Right renal cortex interstitium (tissue), 3 donors: ENCODE data around the gene TBC1D4. TPM values are rescaled to one million over a fixed set of nuclear protein-coding genes. Genes with fewer than 3 reads are reported as not detected.
"Not testable (repeated sequence)": the region's sequence is repeated elsewhere in the genome, so short reads cannot be mapped to it uniquely, and the experiment has no call there.

Experiments
- DNase-seq, 3 donors: peaks; one replicate each; pipeline ENCODE4 v3.0.0-alpha.2; 2013; ENCODE audit warnings: low read depth in 3 of 3, low spot score in 2 of 3
- polyA plus RNA-seq, 3 donors: library from polyadenylated mRNA; unstranded; fragments of 120-200 nt; gene quantifications; one replicate each; pipeline ENCODE4 v1.2.1, GENCODE V29; 2013; ENCODE audit not compliant: insufficient read length in 3 of 3

The TBC1D4 gene
- polyA plus RNA-seq, 3 donors = 49.1 to 56.6 (median 53.3) TPM

- no peak for DNase-seq
Observed at GRCh38 chr13:75454497-75454896, 27.5 kb downstream of the TBC1D4 start.

- no peak for DNase-seq
Observed at GRCh38 chr13:75452564-75452963, 29.4 kb downstream of the TBC1D4 start.

GRCh38 chr13:75447493-75447892 lies 34.5 kb downstream of the TBC1D4 start:
- no peak for DNase-seq

GRCh38 chr13:75446874-75447273 lies 35.1 kb downstream of the TBC1D4 start:
- no peak for DNase-seq

- DNase-seq = no peak
Observed at GRCh38 chr13:75445717-75446499, 36.1 kb downstream of the TBC1D4 start.

GRCh38 chr13:75444016-75444415 lies 38.0 kb downstream of the TBC1D4 start:
- DNase-seq = no peak

GRCh38 chr13:75443356-75443958 lies 38.5 kb downstream of the TBC1D4 start:
- DNase-seq = no peak

GRCh38 chr13:75442736-75443234 lies 39.2 kb downstream of the TBC1D4 start:
- DNase-seq = no peak

- no peak for DNase-seq
Observed at GRCh38 chr13:75440100-75440499, 41.9 kb downstream of the TBC1D4 start.

- peak in 2 of 3 donors; percentile 52 to 54 for DNase-seq
Observed at GRCh38 chr13:75437582-75438318, 44.2 kb downstream of the TBC1D4 start.

GRCh38 chr13:75434126-75434525 lies 47.8 kb downstream of the TBC1D4 start:
- DNase-seq = not testable (repeated sequence)

- DNase-seq = no peak
Observed at GRCh38 chr13:75432811-75433244, 49.1 kb downstream of the TBC1D4 start.

GRCh38 chr13:75432045-75432444 lies 49.9 kb downstream of the TBC1D4 start:
- DNase-seq = no peak

GRCh38 chr13:75430436-75431209 lies 51.3 kb downstream of the TBC1D4 start:
- no peak for DNase-seq

GRCh38 chr13:75426421-75426820 lies 55.5 kb downstream of the TBC1D4 start:
- no peak for DNase-seq

GRCh38 chr13:75425216-75426009 lies 56.6 kb downstream of the TBC1D4 start:
- no peak for DNase-seq

- DNase-seq = no peak
Observed at GRCh38 chr13:75423946-75424345, 58.0 kb downstream of the TBC1D4 start.

- DNase-seq = no peak
Observed at GRCh38 chr13:75422028-75422427, 59.9 kb downstream of the TBC1D4 start.

- DNase-seq = no peak
Observed at GRCh38 chr13:75421133-75421532, 60.8 kb downstream of the TBC1D4 start.

- no peak for DNase-seq
Observed at GRCh38 chr13:75419656-75420055, 62.3 kb downstream of the TBC1D4 start.
